DOHH2 (cell line): ENCODE measurements around the gene STK38L.

ENCODE experiments used
- CTCF ChIP-seq: fragments of 200-600 bp; sonication (generic); IDR thresholded peaks from one replicate; pipeline ENCODE4 v1.5.1; 2014; ENCODE audit warnings: antibody characterized with exemption, mild to moderate bottlenecking, low read depth, low read length; ENCODE audit not compliant: poor library complexity, severe bottlenecking
- EZH2phosphoT487 ChIP-seq: fragments of 200-600 bp; sonication (generic); IDR thresholded peaks from 2 replicates; pipeline ENCODE4 v1.6.1; 2017; ENCODE audit warnings: borderline replicate concordance, mild to moderate bottlenecking, antibody characterized with exemption, low read length, moderate library complexity, mixed read lengths

GRCh38 chr12:27296674-27297073, 52.6 kb downstream of the STK38L start:
- TF ChIP-seq CTCF (no peak), EZH2phosphoT487 (no peak)
